Brain microvascular endothelial cell (primary cell): Measurements from ENCODE around the gene CTRL.
A peak's percentile ranks its signal among the peaks of the same experiment; 100 is the strongest.

Experiments
- DNase-seq: peaks from one replicate; pipeline ENCODE4 v3.0.0-alpha.2; 2020
- H3K27ac ChIP-seq: fragments of 250-450 bp; sonication (Bioruptor Pico); 2 replicates; pipeline ENCODE4 v1.5.1; 2020; ENCODE audit warnings: mild to moderate bottlenecking, moderate library complexity
- H3K27me3 ChIP-seq: fragments of 250-450 bp; sonication (Bioruptor Pico); replicated peaks from 2 replicates; pipeline ENCODE4 v1.5.1; 2020; ENCODE audit warnings: mild to moderate bottlenecking
- H3K36me3 ChIP-seq: fragments of 250-450 bp; sonication (Bioruptor Pico); replicated peaks from 2 replicates; pipeline ENCODE4 v1.5.1; 2020; ENCODE audit warnings: mild to moderate bottlenecking
- H3K4me3 ChIP-seq: 2 replicates; pipeline ENCODE4 v1.5.1; 2011; ENCODE audit warnings: low read depth, mild to moderate bottlenecking, control low read depth, low read length, moderate library complexity
- in situ Hi-C: cut with HindIII; loops from 2 replicates; pipeline ENCODE4 v1.10.0; 2017; ENCODE audit warnings: low sequenced_read_pairs, low pct_ligation_motif_present
- TF ChIP-seq, protein P1 (sequence below): IDR thresholded peaks from 2 replicates; pipeline ENCODE4 v1.5.1; 2011; ENCODE audit warnings: low read depth, mild to moderate bottlenecking, moderate library complexity, low read length, control low read depth, inconsistent platforms; ENCODE audit errors: missing control alignments

Gene CTRL

DNA sequence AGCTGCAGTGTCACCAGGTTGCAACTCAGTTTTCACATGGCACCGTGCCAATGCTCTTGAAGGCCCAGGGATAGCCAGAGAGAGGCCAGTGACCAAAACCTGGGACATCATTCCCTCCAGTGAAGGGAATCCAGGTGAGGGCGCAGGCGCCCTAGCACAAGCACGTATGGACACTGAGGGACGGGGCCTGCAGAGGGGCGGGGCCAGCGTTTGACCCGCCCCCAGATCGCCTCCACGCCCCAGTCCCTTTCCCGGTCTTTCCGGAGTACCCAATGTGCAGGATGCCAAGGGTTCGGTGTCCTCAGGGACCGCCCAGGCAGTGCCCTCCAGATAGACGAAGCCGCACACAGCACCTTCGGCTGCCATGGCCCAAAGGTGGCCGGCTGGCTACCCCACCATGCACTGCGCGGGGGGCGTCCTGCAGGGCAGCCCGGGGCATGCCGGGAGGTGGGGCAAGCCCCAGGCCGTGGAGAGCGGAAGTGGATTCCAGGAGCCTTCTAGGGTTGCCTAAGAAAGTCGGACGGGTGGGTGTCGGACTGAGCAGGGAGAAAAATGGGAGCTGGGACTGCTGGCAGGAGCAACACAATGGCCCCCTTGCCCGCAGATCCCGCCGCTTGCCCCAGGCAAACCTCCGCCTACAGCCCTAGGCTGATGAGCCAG, 32.1 kb upstream of the CTRL start:
- TF ChIP-seq, protein P1, sequence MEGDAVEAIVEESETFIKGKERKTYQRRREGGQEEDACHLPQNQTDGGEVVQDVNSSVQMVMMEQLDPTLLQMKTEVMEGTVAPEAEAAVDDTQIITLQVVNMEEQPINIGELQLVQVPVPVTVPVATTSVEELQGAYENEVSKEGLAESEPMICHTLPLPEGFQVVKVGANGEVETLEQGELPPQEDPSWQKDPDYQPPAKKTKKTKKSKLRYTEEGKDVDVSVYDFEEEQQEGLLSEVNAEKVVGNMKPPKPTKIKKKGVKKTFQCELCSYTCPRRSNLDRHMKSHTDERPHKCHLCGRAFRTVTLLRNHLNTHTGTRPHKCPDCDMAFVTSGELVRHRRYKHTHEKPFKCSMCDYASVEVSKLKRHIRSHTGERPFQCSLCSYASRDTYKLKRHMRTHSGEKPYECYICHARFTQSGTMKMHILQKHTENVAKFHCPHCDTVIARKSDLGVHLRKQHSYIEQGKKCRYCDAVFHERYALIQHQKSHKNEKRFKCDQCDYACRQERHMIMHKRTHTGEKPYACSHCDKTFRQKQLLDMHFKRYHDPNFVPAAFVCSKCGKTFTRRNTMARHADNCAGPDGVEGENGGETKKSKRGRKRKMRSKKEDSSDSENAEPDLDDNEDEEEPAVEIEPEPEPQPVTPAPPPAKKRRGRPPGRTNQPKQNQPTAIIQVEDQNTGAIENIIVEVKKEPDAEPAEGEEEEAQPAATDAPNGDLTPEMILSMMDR, result no peak
- in situ Hi-C loops, result no loop called here
- no peaks in the 10 kb centered on the region for H3K27me3 ChIP-seq
- no peak overlapping the region for H3K27ac ChIP-seq
- H3K4me3 ChIP-seq, result peak overlapping the region; percentile 3
- peaks cover 47% of the 10 kb centered on the region for H3K36me3 ChIP-seq
- DNase-seq, result no peak

DNA sequence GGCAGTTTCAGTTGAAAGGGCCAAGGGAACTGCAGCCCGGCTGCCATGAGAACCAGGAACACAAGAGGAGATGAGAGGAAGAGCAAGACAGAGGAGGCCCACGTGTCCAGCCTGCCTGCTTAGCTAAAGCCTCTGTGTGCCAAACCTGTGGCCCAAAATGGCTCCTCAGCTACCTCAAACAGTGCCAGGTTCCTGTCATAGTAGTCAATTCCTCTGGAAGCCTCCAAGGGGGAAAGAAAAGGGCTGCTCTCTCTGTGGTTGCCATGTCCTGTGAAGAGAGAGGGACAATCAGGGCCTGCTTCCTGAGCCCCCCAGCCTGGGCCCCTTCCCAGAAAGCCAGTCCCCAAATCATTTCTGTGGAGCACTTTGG, 31.6 kb upstream of the CTRL start:
- Histone ChIP-seq H3K27me3 (no peaks in the 10 kb centered on the region), H3K36me3 (peaks cover 52% of the 10 kb centered on the region), H3K4me3 (no peak overlapping the region), H3K27ac (no peak overlapping the region)
- DNase-seq, result no peak
- TF ChIP-seq, protein P1, result no peak
- in situ Hi-C loops, result no loop called here

- Histone ChIP-seq H3K36me3 (peaks cover 63% of the 10 kb centered on the region), H3K27me3 (no peaks in the 10 kb centered on the region), H3K4me3 (no peak overlapping the region), H3K27ac (no peak overlapping the region)
- TF ChIP-seq, protein P1, result no peak
- no peak for DNase-seq
- in situ Hi-C loops, result no loop called here
Measured at GRCh38 chr16:67962135-67962534, 30.5 kb upstream of the CTRL start.

GRCh38 chr16:67961551-67961957, 29.9 kb upstream of the CTRL start:
- Histone ChIP-seq H3K36me3 (peaks cover 68% of the 10 kb centered on the region), H3K27ac (no peak overlapping the region), H3K4me3 (no peak overlapping the region), H3K27me3 (no peaks in the 10 kb centered on the region)
- DNase-seq, result no peak
- TF ChIP-seq, protein P1, result no peak
- in situ Hi-C loops, result no loop called here

DNA sequence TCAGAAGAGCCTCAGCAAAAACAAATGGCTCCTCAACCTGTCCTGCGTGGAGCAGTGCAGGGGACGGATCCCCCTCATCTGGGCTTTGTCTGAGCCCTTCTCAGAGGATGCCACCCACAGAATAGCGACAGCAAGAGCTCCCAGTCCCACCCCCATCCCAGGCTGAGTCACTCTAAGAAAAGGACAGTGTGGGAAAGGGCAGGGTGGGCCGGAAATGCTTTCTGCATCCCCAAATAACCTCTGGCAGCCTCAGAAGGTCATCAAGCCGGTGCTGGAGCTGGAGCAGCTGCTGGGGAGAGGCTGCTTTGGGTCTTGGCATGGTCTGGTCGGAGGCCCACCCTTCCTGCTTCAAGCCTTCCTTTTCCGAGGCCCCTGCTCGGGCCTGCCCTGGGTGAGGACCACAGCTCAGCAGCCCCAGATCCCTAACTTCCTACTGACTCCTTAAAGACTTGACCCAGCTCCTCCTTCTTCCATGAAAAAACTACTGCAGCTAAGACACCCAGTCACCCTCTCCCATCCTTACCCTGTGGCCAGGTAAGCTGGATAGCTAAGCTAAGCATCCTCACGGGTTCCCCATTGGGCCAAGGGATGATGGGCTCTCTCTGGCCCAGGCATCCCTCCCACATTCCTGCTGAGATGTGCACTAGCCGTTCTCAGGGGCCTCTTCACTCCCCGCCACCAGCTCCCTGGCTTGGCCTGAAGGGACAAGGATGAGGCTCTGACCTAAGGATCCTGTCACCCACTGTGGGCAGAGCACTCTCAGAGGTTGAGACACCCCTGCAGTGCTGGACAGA, 28.1 kb upstream of the CTRL start:
- in situ Hi-C loops, result no loop called here
- no peak overlapping the region for H3K4me3 ChIP-seq
- DNase-seq, result no peak
- TF ChIP-seq, protein P1, result no peak
- H3K36me3 ChIP-seq, result peaks cover 85% of the 10 kb centered on the region
- peak overlapping the region; percentile 38 for H3K27ac ChIP-seq
- no peaks in the 10 kb centered on the region for H3K27me3 ChIP-seq
